Hematopoietic multipotent progenitor cell treated with erythropoietin and hydrocortisone succinate and interleukin-3 and kit ligand, for 6 days (in vitro differentiated cells): ENCODE data around the gene GABBR1.

Experiments
- DNase-seq: peaks from one replicate; pipeline ENCODE4 v3.0.0-alpha.2; 2015

GABBR1 gene

DNA sequence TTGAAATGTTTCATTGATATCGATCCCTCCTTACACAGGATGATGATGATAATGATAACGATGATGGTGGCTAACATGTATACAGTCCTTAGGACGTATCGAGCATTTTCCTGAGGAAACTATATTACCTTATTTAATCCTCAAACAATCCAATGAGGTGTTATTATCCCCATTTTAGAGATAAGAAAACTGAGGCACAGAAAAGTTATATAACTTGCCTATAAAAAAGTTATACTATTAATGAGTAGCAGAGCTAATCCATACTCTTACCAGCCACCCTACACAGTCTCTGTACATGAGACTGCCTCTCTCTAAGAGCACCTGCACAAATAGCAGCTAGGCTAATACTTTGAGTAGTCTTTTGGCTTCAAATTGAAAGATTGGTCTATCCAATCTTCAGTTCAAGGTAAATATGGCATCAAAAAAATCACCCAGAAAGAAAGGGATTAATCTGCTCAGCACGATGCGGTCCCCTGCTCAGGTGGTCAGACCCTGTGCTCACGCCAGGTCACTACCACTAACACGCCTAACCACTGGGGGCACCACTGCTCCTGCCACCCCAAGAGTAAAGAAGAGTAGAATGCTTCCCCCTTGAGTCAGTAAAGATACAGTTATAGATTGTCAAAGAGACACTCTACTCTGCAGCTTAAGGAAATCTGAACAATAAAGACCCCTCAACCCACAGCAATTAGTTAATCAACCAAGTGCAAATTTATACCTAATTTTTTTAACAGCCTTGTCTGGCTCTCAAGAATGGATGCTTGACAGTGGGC lies 15.0 kb downstream of the GABBR1 start:
- DNase-seq: peak; percentile 29

DNA sequence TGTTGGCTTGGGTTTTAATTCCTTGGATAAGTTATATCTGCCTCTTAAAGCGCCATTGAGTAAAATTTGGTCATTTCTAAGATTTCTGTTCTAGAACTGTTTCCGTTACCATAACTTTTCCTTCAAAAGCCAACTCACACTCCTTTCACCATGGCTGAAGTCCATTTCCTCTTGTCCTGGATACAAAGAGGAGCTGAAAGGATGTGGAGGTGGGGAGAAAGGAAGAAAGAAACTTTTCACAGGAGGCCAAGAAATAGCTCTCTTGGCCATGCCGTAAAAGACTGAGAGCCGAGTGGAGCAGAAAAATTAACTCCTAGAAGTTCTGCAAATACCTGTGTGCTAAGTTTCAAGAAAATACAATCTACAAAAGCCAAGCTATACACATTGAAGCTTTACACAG lies 21.6 kb downstream of the GABBR1 start:
- DNase-seq: no peak

DNA sequence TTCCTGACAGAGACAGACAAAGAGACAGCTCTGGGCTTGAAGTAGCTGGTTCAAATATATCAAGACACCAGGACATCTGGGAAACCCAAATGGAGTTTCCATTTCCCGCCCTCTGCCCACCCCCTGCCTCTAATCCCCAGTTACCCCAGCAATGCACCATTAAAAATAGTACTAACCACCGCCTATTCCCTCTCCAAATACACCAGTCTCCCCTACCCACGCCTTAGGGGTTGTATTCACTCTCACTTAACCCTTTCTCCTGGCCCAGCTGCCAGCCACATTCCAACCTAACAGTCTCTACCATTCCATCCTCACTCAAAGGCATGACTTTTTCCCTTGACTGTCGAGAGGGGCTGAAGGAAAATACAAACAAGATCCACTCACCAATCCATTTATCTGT lies 22.4 kb downstream of the GABBR1 start:
- no peak for DNase-seq

DNA sequence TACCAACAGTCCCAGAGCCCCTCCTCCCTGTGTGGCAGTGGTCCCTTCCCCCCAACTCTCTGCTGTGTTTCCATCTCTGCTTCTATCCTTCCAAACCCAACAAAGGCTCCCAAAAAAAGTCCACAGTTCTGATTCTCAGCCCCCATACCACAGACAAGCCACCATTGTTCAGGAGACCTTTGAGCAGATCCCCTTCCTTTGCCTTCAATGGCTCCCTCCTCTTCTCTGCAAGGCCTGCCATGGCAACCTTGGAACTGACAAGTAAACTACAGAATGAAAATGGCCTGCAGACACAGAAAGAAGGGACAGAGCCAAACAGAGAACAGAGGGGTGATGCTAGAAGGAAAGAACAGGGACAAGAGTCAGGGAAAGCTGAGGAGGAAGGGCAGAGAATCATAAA lies 24.9 kb downstream of the GABBR1 start:
- no peak for DNase-seq

DNA sequence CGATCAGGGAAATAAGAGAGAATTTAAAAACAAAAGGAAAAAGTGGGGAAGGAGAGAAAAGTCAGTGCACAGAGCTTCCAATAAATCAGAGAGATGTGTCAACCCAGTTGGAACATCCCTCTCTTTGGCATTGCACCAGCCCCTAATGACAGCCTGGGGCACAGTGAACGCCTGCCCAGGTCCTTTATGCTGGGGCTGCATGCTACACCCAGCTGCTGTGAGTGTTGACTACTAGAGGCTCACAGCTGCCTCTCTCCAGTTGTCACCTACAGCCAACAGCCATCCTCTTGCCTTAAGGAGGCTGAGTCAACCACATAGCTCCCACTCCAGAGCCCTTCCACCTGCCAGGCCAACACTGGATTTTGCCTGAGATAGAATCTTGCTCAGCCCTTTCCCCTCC lies 29.1 kb downstream of the GABBR1 start:
- no peak for DNase-seq

DNA sequence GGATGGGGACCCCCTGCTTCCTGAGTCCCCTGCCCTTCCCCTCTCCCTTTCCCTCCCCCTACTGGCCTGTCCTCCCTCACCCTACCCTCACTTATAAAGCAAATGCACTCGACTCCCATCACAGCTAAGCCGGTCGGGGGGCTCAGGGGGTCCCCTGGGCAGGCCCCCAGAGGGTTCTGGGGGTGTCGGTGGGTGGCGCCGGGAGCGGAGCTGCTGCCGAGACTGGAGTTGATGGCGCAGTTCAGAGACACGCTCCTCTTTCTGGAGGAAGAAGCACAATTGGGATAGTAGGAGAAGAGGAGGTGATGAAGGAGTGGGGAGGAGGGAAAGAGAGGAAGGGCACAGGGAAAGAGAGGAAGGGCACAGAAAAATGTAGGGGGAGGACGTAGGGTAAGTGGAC lies 29.5 kb downstream of the GABBR1 start:
- no peak for DNase-seq

DNA sequence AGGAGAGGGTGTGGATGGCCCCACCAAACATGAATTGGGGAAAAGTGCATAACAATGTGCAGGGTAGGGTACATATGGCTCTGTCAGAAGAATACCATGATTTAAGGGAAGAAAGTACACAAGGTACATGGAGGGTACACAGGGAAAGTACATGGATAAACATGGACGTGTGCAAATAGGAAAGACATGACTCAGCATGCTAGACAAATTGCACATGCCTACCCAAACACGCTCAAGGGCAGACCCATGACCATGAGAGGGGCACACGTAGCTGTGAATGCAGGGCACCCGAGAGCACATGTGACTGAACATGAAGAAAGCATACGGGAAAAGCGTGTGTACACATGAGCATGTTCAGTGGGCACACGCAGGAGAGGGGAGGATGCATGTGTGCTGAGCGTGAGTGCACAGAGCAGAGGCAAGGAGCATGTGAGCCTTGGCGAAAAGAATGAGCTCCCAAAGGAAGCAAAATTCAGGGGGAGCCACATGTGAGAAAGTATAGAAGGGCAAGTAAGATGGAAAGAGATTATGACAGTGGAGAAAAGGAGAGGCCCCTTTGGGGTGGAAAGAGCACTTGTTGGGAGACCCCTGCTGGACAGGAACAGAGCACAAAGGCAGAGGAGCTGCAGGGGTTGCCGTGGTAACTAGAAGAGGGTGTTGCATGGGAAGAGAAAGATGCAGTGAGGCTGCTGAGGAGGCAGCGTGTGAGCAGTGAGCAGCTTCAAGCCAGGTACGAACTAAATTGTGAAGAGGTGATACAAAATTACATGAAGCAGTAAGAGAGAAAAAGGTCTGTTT lies 30.2 kb downstream of the GABBR1 start:
- peak; percentile 68 for DNase-seq

DNA sequence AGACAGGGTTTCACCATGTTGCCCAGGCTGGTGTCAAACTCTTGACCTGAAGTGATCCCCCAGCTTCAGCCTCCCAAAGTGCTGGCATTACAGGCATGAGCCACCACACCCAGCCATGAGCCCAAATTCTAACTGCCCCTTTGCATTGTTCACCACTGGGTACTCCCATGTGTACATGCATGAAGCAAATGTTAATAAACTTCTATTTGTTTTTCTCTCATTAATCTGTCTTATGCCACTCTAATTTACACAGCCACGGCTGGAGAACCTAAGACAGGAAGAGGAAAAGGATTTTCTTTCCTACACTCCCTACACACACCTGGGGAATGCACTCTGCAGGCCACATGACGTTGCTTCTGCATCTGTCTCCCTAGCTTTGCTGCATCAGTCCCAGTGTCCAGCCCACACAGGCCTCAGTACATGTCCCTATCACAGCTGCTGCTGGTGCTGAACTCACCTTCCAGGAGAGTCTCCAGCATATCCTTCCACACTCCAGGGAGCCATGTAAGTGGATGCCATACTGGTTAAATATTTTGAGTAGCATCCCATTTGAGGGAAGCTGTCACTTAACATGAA lies 34.7 kb downstream of the GABBR1 start:
- no peak for DNase-seq

DNA sequence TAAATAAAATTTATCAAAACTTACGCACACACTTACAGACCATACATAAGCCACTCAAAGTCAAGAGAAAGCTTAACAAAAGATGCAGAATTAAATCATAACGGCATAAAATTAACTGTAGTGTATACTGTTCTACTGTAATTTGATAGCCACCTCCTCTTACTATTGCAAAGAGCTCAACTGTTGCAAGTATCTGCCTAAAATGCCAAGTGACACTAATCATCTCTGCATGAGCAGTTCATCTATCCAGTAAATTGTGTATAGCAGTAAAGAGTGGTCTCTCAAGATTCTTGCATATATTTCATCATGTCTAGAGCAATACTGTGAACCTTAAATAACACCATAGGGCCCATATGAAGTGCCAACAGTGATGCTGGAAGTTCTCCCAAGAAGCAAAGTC lies 35.8 kb downstream of the GABBR1 start:
- DNase-seq: no peak

DNA sequence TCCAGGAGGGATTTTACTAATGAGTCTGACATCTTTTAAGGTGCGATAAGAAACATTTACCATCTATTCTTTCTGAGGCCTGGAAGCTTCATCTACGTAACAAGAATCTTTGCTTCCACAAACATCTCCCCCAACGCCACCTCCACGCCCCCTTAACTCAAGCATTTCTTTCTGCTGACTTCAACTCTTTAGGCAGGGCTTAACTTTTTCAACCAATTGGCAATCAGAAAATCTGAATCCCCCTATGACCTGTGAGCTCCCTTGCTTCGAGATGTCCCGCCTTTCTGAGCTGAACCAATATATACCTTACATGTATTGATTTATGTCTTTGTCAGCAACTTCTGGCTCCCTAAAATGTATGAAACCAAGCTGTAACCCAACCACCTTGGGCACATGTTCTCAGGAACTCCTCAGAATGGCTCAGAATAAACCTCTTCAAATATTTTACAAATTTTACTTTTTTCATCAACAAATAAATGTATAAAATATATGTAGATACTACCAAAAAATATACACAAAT lies 36.5 kb downstream of the GABBR1 start:
- no peak for DNase-seq

DNA sequence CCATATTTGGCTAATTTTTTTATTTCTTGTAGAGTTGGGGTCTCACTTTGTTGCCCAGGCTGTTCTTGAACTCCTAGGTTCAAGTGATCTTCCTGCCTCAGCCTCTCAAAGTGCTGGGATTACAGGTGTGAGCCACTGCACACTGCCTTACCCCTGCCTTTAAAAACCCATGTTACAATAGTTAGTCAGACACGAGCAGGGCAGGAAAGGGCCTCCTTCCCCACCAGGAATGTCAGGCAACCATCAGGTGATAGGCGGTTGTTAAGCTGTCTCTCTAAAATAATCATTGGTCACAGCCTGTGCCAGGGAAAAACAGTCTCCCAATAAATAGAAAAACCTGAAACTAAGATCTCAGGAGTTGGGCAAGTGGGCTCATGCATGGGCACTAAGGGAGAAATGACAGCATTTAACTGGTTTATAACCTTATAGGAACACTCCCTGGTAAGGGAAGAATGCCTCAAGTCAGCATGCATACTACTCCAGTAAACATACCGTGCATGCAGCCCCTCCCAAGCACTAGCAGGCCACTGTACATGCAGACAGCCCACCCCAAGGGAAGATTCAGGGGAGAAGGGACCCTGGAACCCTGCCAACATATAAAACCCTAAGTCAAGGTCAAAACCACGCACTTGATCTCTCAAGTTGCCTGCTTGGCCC lies 39.7 kb downstream of the GABBR1 start:
- peak; percentile 18 for DNase-seq

DNA sequence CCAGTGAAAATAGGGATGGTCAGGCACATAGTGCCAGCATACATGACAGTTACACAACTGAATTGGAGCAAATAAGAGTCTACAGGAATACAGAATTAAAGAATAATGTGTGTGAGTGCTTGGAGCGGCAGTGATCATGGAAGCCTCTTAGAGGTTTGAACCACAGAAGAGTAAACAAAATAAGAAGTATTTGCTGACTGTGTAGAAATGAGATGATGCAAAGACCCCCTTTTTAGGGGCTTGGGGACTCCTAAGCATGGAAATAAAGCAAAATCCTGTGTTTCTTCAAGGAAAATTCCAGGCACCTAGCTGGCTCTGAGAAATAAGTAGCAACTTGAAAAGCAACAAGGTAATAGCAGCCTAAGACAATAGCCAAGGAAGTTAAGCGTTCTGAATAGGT lies 41.3 kb downstream of the GABBR1 start:
- no peak for DNase-seq

DNA sequence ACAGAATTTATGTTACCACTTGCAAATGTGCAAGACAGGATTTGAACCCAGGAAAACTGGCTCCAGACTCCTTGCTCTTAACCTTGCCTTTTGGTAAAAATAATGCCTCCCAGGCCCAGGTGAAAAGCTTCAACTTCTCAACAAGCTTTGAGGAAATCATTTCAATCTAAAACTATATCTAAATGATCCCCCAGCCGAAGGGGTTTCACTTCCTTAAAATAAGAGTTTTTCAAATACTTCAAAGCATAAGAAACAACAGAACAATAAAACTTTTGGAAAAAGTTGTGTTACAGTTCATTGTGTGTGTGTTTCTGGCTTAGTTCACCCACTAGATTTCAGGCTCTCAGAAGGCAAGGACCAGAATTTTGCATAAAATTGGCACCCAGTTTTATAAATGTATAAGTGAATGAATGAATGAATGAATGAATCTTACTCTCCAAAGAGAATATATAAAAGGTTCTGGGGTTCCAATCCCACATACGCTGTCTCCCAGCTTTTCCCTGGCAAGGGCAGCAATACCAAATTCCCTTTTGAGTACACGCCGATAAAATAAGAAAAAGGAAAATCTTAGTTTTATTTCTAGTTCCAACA lies 42.7 kb downstream of the GABBR1 start:
- DNase-seq: no peak

DNA sequence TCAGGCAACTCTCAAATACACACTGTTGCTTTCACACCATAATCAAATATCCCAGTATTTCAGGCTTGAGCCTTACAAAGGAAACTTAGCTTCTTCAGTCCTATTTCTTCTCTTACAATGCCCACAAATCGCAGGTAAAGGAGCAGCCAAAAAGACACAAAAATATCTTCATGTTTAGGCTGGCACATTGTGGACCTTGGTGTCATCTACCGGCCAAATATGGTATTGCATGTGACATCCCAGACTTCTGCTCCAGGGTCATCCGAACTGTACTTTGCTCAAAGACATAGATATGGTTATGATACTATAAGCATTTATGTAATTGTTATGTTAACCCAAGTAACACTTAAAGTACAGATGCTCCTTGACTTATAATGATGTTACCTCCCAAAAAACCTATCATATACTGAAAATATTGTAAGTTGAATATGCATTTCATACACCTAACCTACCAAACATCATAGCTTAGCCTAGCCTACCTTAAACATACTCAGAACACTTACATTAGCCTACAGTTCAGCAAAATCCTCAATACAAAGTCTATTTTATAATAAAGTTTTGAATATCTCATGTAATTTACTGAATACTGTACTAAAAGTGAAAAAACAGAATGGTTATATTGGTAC lies 43.4 kb downstream of the GABBR1 start:
- peak; percentile 78 for DNase-seq

DNA sequence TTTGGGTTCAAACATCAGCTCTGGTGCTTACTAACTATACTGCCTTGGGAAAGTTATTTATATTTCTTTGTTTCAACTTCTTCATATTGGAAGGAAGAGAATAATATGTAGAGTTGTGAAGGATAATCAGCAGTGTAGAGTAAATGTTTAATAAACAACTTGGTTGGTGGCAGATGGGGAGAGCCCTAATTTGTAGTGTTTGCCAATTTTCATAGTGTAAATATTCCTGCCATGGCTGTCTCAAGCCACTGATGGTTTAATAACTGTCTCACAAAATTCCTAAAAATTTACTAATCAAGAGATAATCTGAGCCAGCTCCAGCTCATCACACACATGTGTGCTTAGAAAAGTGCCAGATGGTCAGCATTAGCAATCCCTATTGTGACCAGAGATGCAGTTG lies 48.2 kb downstream of the GABBR1 start, which contains the start of gene OR2H2:
Gene OR2H2 (plus strand): TSS at position 301 of the 400 bp plus-strand sequence. CDS start 2,824 bp downstream, outside the sequence.
- DNase-seq: no peak

DNA sequence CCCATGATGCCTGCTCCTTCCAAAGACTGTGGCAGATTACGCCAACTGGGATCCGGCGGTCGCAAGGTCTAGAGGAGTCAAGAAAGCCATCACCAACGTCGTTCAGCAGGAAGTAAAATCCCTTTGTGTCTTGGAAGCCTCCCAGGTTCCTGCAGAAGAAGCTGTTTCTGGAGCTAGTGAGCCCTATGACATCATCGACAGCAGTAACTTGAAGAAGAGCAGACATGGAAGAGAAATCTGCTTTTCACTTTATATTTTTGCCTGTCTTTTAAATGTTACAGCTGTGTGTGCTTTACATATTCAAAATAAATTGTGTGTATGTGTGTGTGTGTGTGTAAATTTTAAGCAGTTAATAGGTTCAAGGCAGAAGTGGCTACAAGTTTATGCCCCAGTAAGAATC lies 55.4 kb downstream of the GABBR1 start:
- no peak for DNase-seq

DNA sequence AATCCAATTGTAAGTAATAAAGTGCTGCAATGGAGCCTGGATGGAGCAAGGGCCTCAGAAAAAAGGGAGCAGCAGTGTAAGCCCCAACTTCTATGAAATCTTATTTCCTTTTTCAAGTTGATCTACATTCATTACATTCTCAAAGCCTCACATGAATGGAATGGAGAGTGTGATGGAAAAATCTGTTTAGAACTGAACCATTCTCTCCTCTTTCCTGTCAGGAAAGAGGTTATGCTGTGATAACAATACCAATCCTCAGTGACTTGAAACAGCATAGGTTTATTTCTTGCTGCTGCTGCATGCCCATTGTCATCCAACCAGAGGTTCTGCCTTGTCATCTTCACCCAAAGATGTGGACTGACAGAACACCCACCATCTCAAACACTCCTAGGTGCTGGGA lies 56.9 kb downstream of the GABBR1 start:
- no peak for DNase-seq

DNA sequence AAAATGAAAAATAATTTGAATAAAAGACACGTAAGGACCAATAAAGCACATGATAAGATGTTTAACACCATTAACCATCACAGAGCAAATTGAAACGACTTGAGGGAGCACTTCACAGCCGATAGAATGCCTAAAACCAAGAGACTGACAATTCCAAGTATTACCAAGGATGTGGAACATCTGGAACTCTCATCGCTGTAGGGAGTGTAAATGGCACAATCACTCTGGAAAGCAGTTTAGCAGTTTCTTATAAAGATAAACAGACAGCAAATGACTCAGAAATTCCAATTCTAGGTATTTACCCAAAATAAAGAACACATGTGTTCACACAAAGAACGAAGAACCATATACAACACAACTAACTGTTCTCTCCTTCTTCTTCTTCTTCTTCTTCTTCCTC lies 65.0 kb downstream of the GABBR1 start:
- DNase-seq: no peak

DNA sequence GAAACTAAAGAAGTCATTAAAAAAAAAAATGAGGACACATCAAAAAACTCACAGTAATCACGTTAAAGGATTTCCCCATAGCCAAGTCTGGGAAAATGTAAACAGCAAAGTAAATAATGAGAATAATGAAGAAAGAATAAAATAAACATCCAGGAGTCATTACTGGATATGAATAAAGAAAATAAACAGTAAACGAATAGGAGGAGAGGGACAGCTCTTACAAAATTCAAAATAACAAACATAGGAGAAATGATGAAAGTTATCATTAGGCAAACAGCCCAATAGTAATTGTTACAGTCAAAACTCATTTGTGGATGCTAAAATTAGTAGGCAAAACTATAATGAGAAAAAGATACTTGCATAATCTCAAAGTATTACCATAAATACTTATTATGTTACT lies 65.4 kb downstream of the GABBR1 start:
- no peak for DNase-seq

DNA sequence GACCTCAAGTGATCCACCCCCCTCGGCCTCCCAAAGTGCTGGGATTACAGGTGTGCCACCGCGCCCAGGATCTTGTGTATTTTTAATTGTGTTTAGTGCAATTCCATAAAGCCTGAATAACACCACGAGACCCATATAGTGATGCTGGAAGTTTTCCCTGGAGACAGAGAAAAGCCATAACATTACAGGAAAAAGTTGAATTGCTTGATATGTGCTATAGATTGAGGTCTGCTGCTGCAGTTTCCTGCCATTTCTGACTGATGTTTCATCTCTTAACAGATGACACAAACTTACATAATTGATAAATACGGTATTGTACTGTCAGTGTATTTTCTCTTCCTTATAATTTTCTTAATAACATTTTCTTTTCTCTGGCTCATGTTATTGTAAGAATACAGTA lies 66.1 kb downstream of the GABBR1 start:
- DNase-seq: no peak

DNA sequence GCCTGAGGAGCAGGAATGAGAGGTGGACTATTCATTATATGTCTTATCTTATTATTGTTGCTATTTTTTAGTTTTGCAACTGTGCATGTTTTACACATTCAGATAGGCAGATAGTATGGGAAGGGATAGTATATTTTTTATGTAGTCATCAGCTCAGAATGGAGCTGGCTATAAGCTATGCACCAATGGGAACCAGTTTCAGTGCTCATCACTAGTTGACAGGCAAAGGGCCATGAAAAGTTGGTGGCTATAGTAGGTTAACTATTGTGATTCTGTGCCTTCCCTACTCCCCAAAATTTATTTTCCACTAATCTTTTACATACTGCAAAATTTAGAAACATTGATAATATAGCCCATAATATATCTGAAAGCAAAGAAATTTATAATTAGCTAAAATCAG lies 68.1 kb downstream of the GABBR1 start:
- no peak for DNase-seq

DNA sequence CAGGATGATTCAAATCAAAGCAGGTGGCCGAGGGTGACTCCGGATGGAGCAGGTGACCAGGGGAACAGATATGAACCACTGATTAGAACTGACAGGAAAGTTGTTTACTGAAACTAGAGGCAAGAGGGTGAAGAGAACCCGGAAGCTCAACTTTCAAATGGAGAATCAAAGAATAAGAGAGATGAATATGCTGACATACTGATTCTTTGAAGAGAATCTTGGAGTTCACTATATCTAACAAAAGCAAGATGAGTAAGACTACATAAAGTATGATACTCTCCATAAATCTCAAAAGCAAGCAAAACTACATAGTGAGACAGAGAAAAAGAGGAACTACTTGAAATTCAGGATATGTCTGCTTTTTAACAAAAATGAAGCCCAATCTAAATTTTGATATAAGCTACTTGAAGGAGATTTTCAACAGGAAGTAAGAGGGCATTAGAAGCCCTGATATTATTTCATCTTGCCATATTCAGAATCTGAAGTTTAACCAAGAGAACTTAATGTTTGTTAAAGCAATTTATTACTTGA lies 69.5 kb downstream of the GABBR1 start:
- DNase-seq: peak; percentile 11
